AG10803 (cell line): ENCODE measurements around the gene DCBLD1.

Source experiments
- DNase-seq: peaks from one replicate; pipeline ENCODE4 v3.0.0; 2010; ENCODE audit warnings: low read depth
- H3K4me3 ChIP-seq: 2 replicates; pipeline ENCODE4 v1.5.1; 2011; ENCODE audit warnings: mild to moderate bottlenecking, low read length, control low read depth
- CTCF ChIP-seq: conservative IDR thresholded peaks from 2 replicates; pipeline ENCODE4 v1.5.1; 2011; ENCODE audit warnings: mild to moderate bottlenecking, low read length, control low read depth, inconsistent platforms

The DCBLD1 gene

GRCh38 chr6:117448732-117449485 lies 33.6 kb upstream of the DCBLD1 start:
- TF ChIP-seq CTCF: no peak
- peak overlapping the region; percentile 19; the same call in 1 of the 2 replicates for H3K4me3 ChIP-seq
- DNase-seq: peak; percentile 96

- DNase-seq: peak; percentile 81
- no peak overlapping the region; the same call in 1 of the 2 replicates for H3K4me3 ChIP-seq
- TF ChIP-seq CTCF: peak; percentile 80
Observed at GRCh38 chr6:117449549-117450439, 32.7 kb upstream of the DCBLD1 start.

GRCh38 chr6:117451671-117452070 lies 30.8 kb upstream of the DCBLD1 start:
- no peak overlapping the region for H3K4me3 ChIP-seq
- TF ChIP-seq CTCF: no peak
- peak; percentile 41 for DNase-seq

GRCh38 chr6:117456250-117456649 lies 26.2 kb upstream of the DCBLD1 start:
- H3K4me3 ChIP-seq: no peak overlapping the region
- DNase-seq: no peak
- TF ChIP-seq CTCF: no peak

GRCh38 chr6:117456998-117457397 lies 25.5 kb upstream of the DCBLD1 start:
- no peak for TF ChIP-seq CTCF
- no peak for DNase-seq
- H3K4me3 ChIP-seq: no peak overlapping the region

- no peak for DNase-seq
- no peak overlapping the region for H3K4me3 ChIP-seq
- no peak for TF ChIP-seq CTCF
Observed at GRCh38 chr6:117459204-117459944, 23.1 kb upstream of the DCBLD1 start.
